ENCODE results near the gene LCP1.
"Not testable (repeated sequence)": the region's sequence is repeated elsewhere in the genome, so short reads cannot be mapped to it uniquely, and the experiment has no call there.

- not testable (repeated sequence) for TF ChIP-seq CTCF (IDR thresholded peaks at IDR 0.05); MAX (IDR thresholded peaks at IDR 0.05; ENCODE audit: low read depth); JUND (IDR thresholded peaks at IDR 0.05); POLR2AphosphoS5 (IDR thresholded peaks at IDR 0.05; ENCODE audit: low read depth, low read length); GABPA (IDR thresholded peaks at IDR 0.05; ENCODE audit: low read depth); SMC3 (IDR thresholded peaks at IDR 0.05; ENCODE audit: low read depth, low read length); RXRA (IDR thresholded peaks at IDR 0.05; ENCODE audit: borderline replicate concordance, low read depth); EP300 (IDR thresholded peaks at IDR 0.05; ENCODE audit: borderline replicate concordance in 1 of 2, low read depth in 1 of 2, low read length in 1 of 2); TEAD4 (IDR thresholded peaks at IDR 0.05; ENCODE audit: borderline replicate concordance, insufficient read depth)
- TF ChIP-seq, protein P1, sequence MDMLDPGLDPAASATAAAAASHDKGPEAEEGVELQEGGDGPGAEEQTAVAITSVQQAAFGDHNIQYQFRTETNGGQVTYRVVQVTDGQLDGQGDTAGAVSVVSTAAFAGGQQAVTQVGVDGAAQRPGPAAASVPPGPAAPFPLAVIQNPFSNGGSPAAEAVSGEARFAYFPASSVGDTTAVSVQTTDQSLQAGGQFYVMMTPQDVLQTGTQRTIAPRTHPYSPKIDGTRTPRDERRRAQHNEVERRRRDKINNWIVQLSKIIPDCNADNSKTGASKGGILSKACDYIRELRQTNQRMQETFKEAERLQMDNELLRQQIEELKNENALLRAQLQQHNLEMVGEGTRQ (IDR thresholded peaks at IDR 0.05; ENCODE audit: borderline replicate concordance, low read depth, low read length) = not testable (repeated sequence)
Observed at GRCh38 chr13:46162741-46163140, 19.2 kb downstream of the LCP1 start.
